ENCODE results near the gene TMEM81.

Gene TMEM81

DNA sequence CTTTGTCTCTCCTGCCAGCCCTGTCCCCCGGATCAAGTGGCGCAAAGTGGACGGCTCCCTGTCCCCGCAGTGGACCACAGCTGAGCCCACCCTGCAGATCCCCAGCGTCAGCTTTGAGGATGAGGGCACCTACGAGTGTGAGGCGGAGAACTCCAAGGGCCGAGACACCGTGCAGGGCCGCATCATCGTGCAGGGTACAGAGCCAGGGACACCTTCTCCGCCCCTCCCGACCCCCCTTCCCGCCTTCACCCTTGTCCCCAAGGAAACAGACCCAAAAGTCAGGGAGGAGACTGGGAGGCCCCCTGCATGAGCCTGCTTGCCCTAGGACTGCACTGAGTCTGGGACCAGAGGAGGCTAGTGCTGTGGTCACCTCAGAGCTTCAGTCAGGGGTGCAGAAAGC lies 23.0 kb downstream of the TMEM81 start:
- POLR2A ChIA-PET: no interaction called here
- no peak for DNase-seq (ENCODE audit: extremely low spot score)
- TF ChIP-seq, protein P1, sequence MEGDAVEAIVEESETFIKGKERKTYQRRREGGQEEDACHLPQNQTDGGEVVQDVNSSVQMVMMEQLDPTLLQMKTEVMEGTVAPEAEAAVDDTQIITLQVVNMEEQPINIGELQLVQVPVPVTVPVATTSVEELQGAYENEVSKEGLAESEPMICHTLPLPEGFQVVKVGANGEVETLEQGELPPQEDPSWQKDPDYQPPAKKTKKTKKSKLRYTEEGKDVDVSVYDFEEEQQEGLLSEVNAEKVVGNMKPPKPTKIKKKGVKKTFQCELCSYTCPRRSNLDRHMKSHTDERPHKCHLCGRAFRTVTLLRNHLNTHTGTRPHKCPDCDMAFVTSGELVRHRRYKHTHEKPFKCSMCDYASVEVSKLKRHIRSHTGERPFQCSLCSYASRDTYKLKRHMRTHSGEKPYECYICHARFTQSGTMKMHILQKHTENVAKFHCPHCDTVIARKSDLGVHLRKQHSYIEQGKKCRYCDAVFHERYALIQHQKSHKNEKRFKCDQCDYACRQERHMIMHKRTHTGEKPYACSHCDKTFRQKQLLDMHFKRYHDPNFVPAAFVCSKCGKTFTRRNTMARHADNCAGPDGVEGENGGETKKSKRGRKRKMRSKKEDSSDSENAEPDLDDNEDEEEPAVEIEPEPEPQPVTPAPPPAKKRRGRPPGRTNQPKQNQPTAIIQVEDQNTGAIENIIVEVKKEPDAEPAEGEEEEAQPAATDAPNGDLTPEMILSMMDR (IDR thresholded peaks at IDR 0.05; ENCODE audit: control extremely low read depth, extremely low read depth, low read depth, missing control alignments): no peak
- CTCF ChIA-PET: interaction anchor here (0.7 to 5.7 kb wide), 54 partner anchors 11 to 500 kb away, joined by 3 to 150 read pairs (median 8); partner anchors contain the start of genes RBBP5 and TMEM81

DNA sequence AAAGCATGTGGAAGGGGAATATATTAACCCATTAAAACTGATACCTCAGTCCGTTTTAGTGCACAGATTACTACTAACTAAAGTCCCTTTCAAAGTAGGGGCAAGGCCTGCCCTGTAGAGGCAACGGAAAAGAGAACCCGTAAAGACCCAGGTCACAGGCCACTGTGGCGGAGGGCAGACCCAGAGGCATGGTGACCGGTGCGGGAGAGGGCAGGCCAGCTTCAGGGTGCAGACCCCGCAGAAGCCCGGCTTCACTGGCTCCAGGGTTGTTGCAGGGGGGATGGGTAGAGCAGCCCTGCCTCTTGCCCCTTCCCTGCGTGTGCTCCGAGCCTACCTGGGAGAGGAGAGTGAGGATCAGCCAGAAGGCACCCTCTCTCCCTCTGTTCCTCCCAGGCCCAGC lies 23.5 kb downstream of the TMEM81 start:
- TF ChIP-seq, protein P1 (IDR thresholded peaks at IDR 0.05; ENCODE audit: control extremely low read depth, extremely low read depth, low read depth, missing control alignments): no peak
- CTCF ChIA-PET: interaction anchor here (1.2 to 5.7 kb wide), 28 partner anchors 10 to 500 kb away, joined by 3 to 150 read pairs (median 11); partner anchors contain the start of gene TMEM81
- no peak for DNase-seq (ENCODE audit: extremely low spot score)
- POLR2A ChIA-PET: no interaction called here

DNA sequence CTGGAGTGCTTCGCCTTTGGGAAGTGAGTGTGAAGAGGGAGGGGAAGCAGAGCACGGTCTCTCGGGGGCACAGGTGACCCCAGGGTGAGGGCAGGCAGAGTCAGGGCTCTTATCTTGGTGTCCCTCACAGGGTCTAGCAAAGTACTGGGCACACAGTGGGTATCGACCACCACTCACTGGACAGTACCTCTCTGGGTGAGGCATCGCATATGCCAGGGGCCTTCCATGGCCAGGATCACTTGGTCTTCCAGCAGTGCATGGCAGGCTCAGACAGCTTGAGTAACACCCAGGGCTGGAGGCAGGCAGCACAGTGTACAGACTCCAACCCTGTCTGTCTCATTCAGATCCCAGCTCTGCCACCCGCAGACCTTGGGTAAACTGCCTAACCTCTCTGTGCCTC lies 24.6 kb downstream of the TMEM81 start:
- DNase-seq (ENCODE audit: extremely low spot score): no peak
- TF ChIP-seq, protein P1 (IDR thresholded peaks at IDR 0.05; ENCODE audit: control extremely low read depth, extremely low read depth, low read depth, missing control alignments): no peak
- ChIA-PET POLR2A (no interaction called here), CTCF (interaction anchor here (1.7 to 5.7 kb wide), 3 partner anchors 14 to 83 kb away, joined by 7 to 150 read pairs (median 78); no protein-coding TSS in a partner anchor)

DNA sequence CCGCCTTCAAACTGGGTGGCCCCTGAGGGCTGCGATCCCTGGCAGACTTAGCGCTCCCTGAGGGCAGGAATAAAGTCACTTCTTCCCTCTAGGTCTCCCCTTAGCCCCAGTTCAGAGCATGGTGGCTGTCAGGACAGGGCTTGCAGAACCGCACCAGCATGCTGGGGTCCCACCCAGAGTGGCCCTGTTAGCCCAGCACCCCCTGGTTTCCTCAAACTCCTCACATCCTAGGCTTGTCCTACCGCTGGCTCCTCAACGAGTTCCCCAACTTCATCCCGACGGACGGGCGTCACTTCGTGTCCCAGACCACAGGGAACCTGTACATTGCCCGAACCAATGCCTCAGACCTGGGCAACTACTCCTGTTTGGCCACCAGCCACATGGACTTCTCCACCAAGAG lies 25.4 kb downstream of the TMEM81 start:
- ChIA-PET POLR2A (no interaction called here), CTCF (interaction anchor here (1.7 to 5.7 kb wide), 2 partner anchors 15 to 82 kb away, joined by 7 to 78 read pairs; no protein-coding TSS in a partner anchor)
- no peak for DNase-seq (ENCODE audit: extremely low spot score)
- TF ChIP-seq, protein P1 (IDR thresholded peaks at IDR 0.05; ENCODE audit: control extremely low read depth, extremely low read depth, low read depth, missing control alignments): no peak

DNA sequence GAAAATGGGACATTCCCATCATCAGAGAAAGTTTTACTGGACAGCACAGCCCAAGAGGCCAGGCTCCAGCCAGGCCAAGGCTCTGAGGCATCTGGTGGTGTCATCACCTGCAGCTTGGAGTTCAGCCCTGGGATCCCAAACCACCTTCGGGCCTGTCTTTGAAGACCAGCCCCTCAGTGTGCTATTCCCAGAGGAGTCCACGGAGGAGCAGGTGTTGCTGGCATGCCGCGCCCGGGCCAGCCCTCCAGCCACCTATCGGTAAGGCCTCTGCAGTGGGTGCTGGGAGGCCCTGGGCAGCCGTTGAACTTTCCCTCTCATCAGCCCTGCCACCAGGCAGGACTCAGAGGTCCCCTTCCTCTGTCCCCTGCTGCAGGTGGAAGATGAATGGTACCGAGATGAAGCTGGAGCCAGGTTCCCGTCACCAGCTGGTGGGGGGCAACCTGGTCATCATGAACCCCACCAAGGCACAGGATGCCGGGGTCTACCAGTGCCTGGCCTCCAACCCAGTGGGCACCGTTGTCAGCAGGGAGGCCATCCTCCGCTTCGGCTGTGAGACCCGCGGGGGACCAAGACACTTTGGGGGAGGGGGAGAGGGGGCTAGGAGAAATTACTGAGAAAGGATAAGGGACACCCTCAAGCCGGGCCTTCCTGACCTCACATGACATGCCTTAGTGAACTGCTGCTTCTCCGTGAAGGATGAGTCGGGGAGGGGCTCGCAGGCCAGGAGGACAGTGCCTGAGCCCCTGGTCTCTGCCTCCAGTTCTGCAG lies 26.3 kb downstream of the TMEM81 start:
- TF ChIP-seq, protein P1 (IDR thresholded peaks at IDR 0.05; ENCODE audit: control extremely low read depth, extremely low read depth, low read depth, missing control alignments): no peak
- no peak for DNase-seq (ENCODE audit: extremely low spot score)
- CTCF ChIA-PET: interaction anchor here (1.7 kb wide), 1 partner anchor 81 kb away, joined by 7 read pairs; no protein-coding TSS in a partner anchor
- POLR2A ChIA-PET: no interaction called here

DNA sequence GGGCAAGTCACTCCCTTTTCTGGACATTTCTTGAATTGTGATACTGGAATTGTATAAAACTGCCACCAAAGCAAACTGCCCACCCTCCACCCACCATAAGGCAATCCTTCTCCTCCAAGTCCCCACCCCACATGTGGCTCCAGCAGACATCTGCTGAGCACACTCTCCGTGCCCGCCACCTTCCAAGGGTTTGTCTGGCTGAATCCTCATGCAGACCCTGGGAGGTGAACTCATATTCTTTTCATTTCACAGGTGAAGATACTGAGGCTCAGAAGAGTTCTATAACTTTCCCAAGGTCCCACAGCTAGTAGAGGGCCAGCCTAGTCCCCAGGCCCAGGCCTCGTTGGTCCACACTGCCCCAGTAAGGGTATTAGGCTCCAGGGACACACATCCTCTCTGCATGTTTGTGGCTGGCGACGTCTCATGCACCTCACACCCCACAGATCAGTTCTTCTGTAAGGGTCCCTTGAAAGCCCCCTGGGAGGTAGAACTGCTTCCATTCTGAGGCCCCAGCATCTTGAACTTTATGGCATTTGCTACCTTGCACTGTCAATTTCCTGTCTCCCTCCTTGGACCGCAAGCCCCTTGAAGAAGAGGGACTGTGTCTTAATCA lies 27.2 kb downstream of the TMEM81 start:
- ChIA-PET CTCF (interaction anchor here (1.3 kb wide), 2 partner anchors 80 to 82 kb away, joined by 3 read pairs; no protein-coding TSS in a partner anchor), POLR2A (no interaction called here)
- DNase-seq (ENCODE audit: extremely low spot score): no peak
- TF ChIP-seq, protein P1 (IDR thresholded peaks at IDR 0.05; ENCODE audit: control extremely low read depth, extremely low read depth, low read depth, missing control alignments): no peak
